Aorta (tissue), 5 donors: ENCODE results near the gene GSK3B. TPM values are rescaled to one million over a fixed set of nuclear protein-coding genes. Genes with fewer than 3 reads are reported as not detected.

ENCODE experiments used
- ATAC-seq: fragments of 200-7000 bp; cut with Tn5 transposase; one replicate; pipeline ENCODE4 v1.9.1; 2022; ENCODE audit warnings: moderate library complexity; ENCODE audit not compliant: low FRiP score
- DNase-seq, 2 donors: peaks; one replicate each; pipeline ENCODE4 v3.0.0-alpha.2; 2020
- H3K27ac ChIP-seq, 2 donors: one replicate each; pipeline ENCODE4 v1.5.1; 2013; ENCODE audit warnings: low read length in 2 of 2, mild to moderate bottlenecking in 2 of 2, moderate library complexity in 2 of 2, control low read depth in 1 of 2, inconsistent platforms in 1 of 2, low read depth in 1 of 2
- H3K27me3 ChIP-seq, 2 donors: one replicate each; pipeline ENCODE4 v1.6.1; 2013; ENCODE audit warnings: control low read depth in 1 of 2, low read length in 1 of 2, mild to moderate bottlenecking in 1 of 2, moderate library complexity in 1 of 2; ENCODE audit not compliant: insufficient read depth in 2 of 2, control insufficient read depth in 1 of 2
- H3K36me3 ChIP-seq, 2 donors: one replicate each; pipeline ENCODE4 v1.6.1; 2013; ENCODE audit warnings: control low read depth in 1 of 2, low read length in 1 of 2, mild to moderate bottlenecking in 1 of 2; ENCODE audit not compliant: insufficient read depth in 2 of 2, control insufficient read depth in 1 of 2
- H3K4me1 ChIP-seq, 2 donors: one replicate each; pipeline ENCODE4 v1.6.1; 2013; ENCODE audit warnings: low read length in 2 of 2, control low read depth in 1 of 2, mild to moderate bottlenecking in 1 of 2, moderate library complexity in 1 of 2; ENCODE audit not compliant: insufficient read depth in 2 of 2, control insufficient read depth in 1 of 2
- H3K4me3 ChIP-seq, 2 donors: one replicate each; pipeline ENCODE4 v1.5.1; 2013; ENCODE audit warnings: low read length in 2 of 2, control low read depth in 1 of 2, mild to moderate bottlenecking in 1 of 2
- H3K9me3 ChIP-seq: one replicate; pipeline ENCODE4 v1.6.1; 2013; ENCODE audit warnings: mild to moderate bottlenecking, low read length; ENCODE audit not compliant: control insufficient read depth
- WGBS, 2 donors: extraction: QIAGEN DNeasy Blood & Tissue Kit; methylation state at CpG; one replicate each; pipeline ENCODE4 v1.1.7; 2013; 5-methylcytosine and 5-hydroxymethylcytosine counted together
- intact Hi-C, 2 donors: fragments of 100-400 bp; cut with DNase I; formaldehyde crosslinking; loops; one replicate each; pipeline versions ENCODE4 v1.14.2 to v1.15.0; 2022
- polyA plus RNA-seq, 2 donors: library from polyadenylated mRNA; stranded (reverse); fragments of 200-250 nt; gene quantifications; one replicate each; pipeline ENCODE4 v1.2.3, GENCODE V29; 2013
- total RNA-seq, 2 donors: library from RNA; stranded (reverse); fragmentation: NEBNext Ultra II Directional; extraction: Animal tissue kit (Norgen Biotek cat#: 25700); gene quantifications; one replicate each; pipeline ENCODE4 v1.2.1, GENCODE V29; 2021
- donor health status: healthy with polysubstance abuse.
- donor health status: Bipolar disorder and iron deficiency.
- donor health status: DM: no; HTN: no; CAD: no.
- donor health status: DM: no; HTN: no; CAD: no.
- donor health status: DM: yes; HTN: yes; CAD: no.

Gene GSK3B
- total and polyA plus RNA-seq, 4 donors: 4.5 to 37.8 (median 19.9) TPM

- Histone ChIP-seq H3K36me3 (peaks cover 0 to 6% of the 10 kb centered on the region in 2 donors), H3K9me3 (no peaks in the 10 kb centered on the region), H3K27me3 (no peaks in the 10 kb centered on the region), H3K4me3 (no peak overlapping the region), H3K4me1 (no peaks in the 10 kb centered on the region), H3K27ac (no peak overlapping the region)
- intact Hi-C loops: no loop called here
- WGBS, 2 donors: 89 to 92% methylated on average over 1 of the region's 1 CpG
- ATAC-seq (no peak), DNase-seq (no peak)
Observed at GRCh38 chr3:119911748-119912147, 182.5 kb downstream of the GSK3B start.

GRCh38 chr3:119902061-119902460 is 192.2 kb downstream of the GSK3B start:
- intact Hi-C loops: no loop called here
- no peaks in the 10 kb centered on the region for H3K4me1 ChIP-seq
- WGBS, 2 donors: 84% methylated on average over 3 of the region's 3 CpGs

GRCh38 chr3:119901148-119901547 is 193.1 kb downstream of the GSK3B start:
- intact Hi-C loops: no loop called here
- Histone ChIP-seq H3K27me3 (no peaks in the 10 kb centered on the region), H3K9me3 (no peaks in the 10 kb centered on the region), H3K4me1 (no peaks in the 10 kb centered on the region), H3K36me3 (peaks cover 0 to 2% of the 10 kb centered on the region in 2 donors), H3K27ac (no peak overlapping the region), H3K4me3 (no peak overlapping the region)
- DNase-seq (no peak), ATAC-seq (no peak)
- WGBS, 2 donors: 78 to 88% methylated on average over 1 of the region's 1 CpG

More at GRCh38 chr3:119902061-119902460, 192.2 kb downstream of the GSK3B start:
- H3K36me3 ChIP-seq: peaks cover 0 to 2% of the 10 kb centered on the region in 2 donors
- H3K4me3 ChIP-seq: no peak overlapping the region
- H3K27me3 ChIP-seq: no peaks in the 10 kb centered on the region
- H3K27ac ChIP-seq: no peak overlapping the region
- ATAC-seq: no peak
- no peak for DNase-seq
- no peaks in the 10 kb centered on the region for H3K9me3 ChIP-seq

- Histone ChIP-seq H3K27ac (no peak overlapping the region), H3K4me1 (no peaks in the 10 kb centered on the region), H3K27me3 (no peaks in the 10 kb centered on the region), H3K36me3 (peaks cover 0 to 2% of the 10 kb centered on the region in 2 donors), H3K9me3 (no peaks in the 10 kb centered on the region), H3K4me3 (no peak overlapping the region)
- intact Hi-C loops: loop anchor here (5.0 to 10.0 kb wide), 3 partner anchors 196 to 286 kb away; partner anchors contain the start of gene GSK3B (in 1 of the 2)
- DNase-seq: no peak
- ATAC-seq: no peak
Observed at GRCh38 chr3:119899192-119899511, 195.1 kb downstream of the GSK3B start.

GRCh38 chr3:119898478-119899191 is 195.6 kb downstream of the GSK3B start:
- peaks cover 0 to 2% of the 10 kb centered on the region in 2 donors for H3K36me3 ChIP-seq
- H3K9me3 ChIP-seq: no peaks in the 10 kb centered on the region
- WGBS, 2 donors: 96% methylated on average over 6 of the region's 6 CpGs
- DNase-seq (no peak), ATAC-seq (no peak)
- H3K4me3 ChIP-seq: no peak overlapping the region
- intact Hi-C loops: loop anchor here (5.0 to 10.0 kb wide), 3 partner anchors 196 to 286 kb away; partner anchors contain the start of gene GSK3B (in 1 of the 2)
- H3K27me3 ChIP-seq: no peaks in the 10 kb centered on the region
- H3K4me1 ChIP-seq: no peaks in the 10 kb centered on the region
- H3K27ac ChIP-seq: no peak overlapping the region

- H3K36me3 ChIP-seq: peaks cover 0 to 2% of the 10 kb centered on the region in 2 donors
- H3K9me3 ChIP-seq: no peaks in the 10 kb centered on the region
- WGBS, 2 donors: 97% methylated on average over 2 of the region's 2 CpGs
- no peaks in the 10 kb centered on the region for H3K27me3 ChIP-seq
- H3K4me3 ChIP-seq: no peak overlapping the region
- ATAC-seq (no peak), DNase-seq (no peak)
- no peaks in the 10 kb centered on the region for H3K4me1 ChIP-seq
- intact Hi-C loops: loop anchor here (5.0 to 10.0 kb wide), 3 partner anchors 198 to 291 kb away; partner anchors contain the start of gene GSK3B (in 2 of the 2)
- no peak overlapping the region for H3K27ac ChIP-seq
Observed at GRCh38 chr3:119894195-119894594, 200.1 kb downstream of the GSK3B start.

GRCh38 chr3:119893769-119894168 is 200.5 kb downstream of the GSK3B start:
- Histone ChIP-seq H3K4me3 (no peak overlapping the region), H3K27me3 (no peaks in the 10 kb centered on the region), H3K27ac (no peak overlapping the region), H3K9me3 (peaks cover 1% of the 10 kb centered on the region), H3K36me3 (peaks cover 0 to under 1% of the 10 kb centered on the region in 2 donors), H3K4me1 (no peaks in the 10 kb centered on the region)
- ATAC-seq (no peak), DNase-seq (no peak)
- intact Hi-C loops: loop anchor here (5.0 to 10.0 kb wide), 3 partner anchors 199 to 291 kb away; partner anchors contain the start of gene GSK3B (in 2 of the 2)
- WGBS, 2 donors: 61 to 62% methylated on average over 1 of the region's 1 CpG

GRCh38 chr3:119891944-119892721 is 202.1 kb downstream of the GSK3B start:
- Histone ChIP-seq H3K27me3 (no peaks in the 10 kb centered on the region), H3K27ac (no peak overlapping the region), H3K9me3 (peaks cover 1% of the 10 kb centered on the region), H3K36me3 (no peaks in the 10 kb centered on the region), H3K4me1 (no peaks in the 10 kb centered on the region), H3K4me3 (no peak overlapping the region)
- 26 to 27% methylated on average over 10 of the region's 10 CpGs for WGBS, 2 donors
- peak; percentile 80 for ATAC-seq
- no peak for DNase-seq
- intact Hi-C loops: loop anchor here (5.0 to 10.0 kb wide), 3 partner anchors 200 to 293 kb away; partner anchors contain the start of gene GSK3B (in 2 of the 2)
